Stromal cell of bone marrow (primary cell): ENCODE measurements around the gene LBP.
"Not testable (repeated sequence)": the region's sequence is repeated elsewhere in the genome, so short reads cannot be mapped to it uniquely, and the experiment has no call there.

Source experiments
- DNase-seq: peaks from one replicate; pipeline ENCODE4 v3.0.0-alpha.2; 2012; ENCODE audit warnings: low read depth

LBP gene

GRCh38 chr20:38350879-38351775 is 4.8 kb downstream of the LBP start:
- DNase-seq, result no peak

GRCh38 chr20:38353316-38353715 is 7.0 kb downstream of the LBP start:
- DNase-seq, result no peak

GRCh38 chr20:38354227-38354626 is 7.9 kb downstream of the LBP start:
- no peak for DNase-seq

GRCh38 chr20:38355161-38356012 is 9.1 kb downstream of the LBP start:
- no peak for DNase-seq

- no peak for DNase-seq
Measured at GRCh38 chr20:38357653-38358207, 11.4 kb downstream of the LBP start.

GRCh38 chr20:38358556-38358955 is 12.3 kb downstream of the LBP start:
- no peak for DNase-seq

- DNase-seq, result no peak
Measured at GRCh38 chr20:38363004-38363747, 16.9 kb downstream of the LBP start.

GRCh38 chr20:38369389-38369788 is 23.1 kb downstream of the LBP start:
- DNase-seq, result no peak

GRCh38 chr20:38372806-38373205 is 26.5 kb downstream of the LBP start:
- DNase-seq, result no peak

- no peak for DNase-seq
Measured at GRCh38 chr20:38373231-38373867, 27.1 kb downstream of the LBP start.

GRCh38 chr20:38373898-38374297 is 27.6 kb downstream of the LBP start:
- no peak for DNase-seq

- DNase-seq, result no peak
Measured at GRCh38 chr20:38377039-38377685, 30.9 kb downstream of the LBP start.

GRCh38 chr20:38377838-38378237 is 31.6 kb downstream of the LBP start:
- DNase-seq, result not testable (repeated sequence)

GRCh38 chr20:38383147-38383546 is 36.9 kb downstream of the LBP start:
- DNase-seq, result no peak

GRCh38 chr20:38386004-38386403 is 39.7 kb downstream of the LBP start:
- DNase-seq, result no peak

- no peak for DNase-seq
Measured at GRCh38 chr20:38386851-38387250, 40.6 kb downstream of the LBP start.

- DNase-seq, result no peak
Measured at GRCh38 chr20:38387953-38388352, 41.7 kb downstream of the LBP start.

- no peak for DNase-seq
Measured at GRCh38 chr20:38392356-38392755, 46.1 kb downstream of the LBP start.

- no peak for DNase-seq
Measured at GRCh38 chr20:38393259-38393658, 47.0 kb downstream of the LBP start.

GRCh38 chr20:38395165-38395564 is 48.9 kb downstream of the LBP start:
- DNase-seq, result peak; percentile 4
